ENCODE data around the gene NPEPL1. TPM values are rescaled to one million over a fixed set of nuclear protein-coding genes. Genes with fewer than 3 reads are reported as not detected.

Gene NPEPL1
- total and polyA plus RNA-seq, 10 of the 15 experiments (the other 5 are each of a cell fraction or from before 2014, with no cell fraction given), result 0.08 to 21.3 (median 10.2) TPM

- TF ChIP-seq, protein P1, sequence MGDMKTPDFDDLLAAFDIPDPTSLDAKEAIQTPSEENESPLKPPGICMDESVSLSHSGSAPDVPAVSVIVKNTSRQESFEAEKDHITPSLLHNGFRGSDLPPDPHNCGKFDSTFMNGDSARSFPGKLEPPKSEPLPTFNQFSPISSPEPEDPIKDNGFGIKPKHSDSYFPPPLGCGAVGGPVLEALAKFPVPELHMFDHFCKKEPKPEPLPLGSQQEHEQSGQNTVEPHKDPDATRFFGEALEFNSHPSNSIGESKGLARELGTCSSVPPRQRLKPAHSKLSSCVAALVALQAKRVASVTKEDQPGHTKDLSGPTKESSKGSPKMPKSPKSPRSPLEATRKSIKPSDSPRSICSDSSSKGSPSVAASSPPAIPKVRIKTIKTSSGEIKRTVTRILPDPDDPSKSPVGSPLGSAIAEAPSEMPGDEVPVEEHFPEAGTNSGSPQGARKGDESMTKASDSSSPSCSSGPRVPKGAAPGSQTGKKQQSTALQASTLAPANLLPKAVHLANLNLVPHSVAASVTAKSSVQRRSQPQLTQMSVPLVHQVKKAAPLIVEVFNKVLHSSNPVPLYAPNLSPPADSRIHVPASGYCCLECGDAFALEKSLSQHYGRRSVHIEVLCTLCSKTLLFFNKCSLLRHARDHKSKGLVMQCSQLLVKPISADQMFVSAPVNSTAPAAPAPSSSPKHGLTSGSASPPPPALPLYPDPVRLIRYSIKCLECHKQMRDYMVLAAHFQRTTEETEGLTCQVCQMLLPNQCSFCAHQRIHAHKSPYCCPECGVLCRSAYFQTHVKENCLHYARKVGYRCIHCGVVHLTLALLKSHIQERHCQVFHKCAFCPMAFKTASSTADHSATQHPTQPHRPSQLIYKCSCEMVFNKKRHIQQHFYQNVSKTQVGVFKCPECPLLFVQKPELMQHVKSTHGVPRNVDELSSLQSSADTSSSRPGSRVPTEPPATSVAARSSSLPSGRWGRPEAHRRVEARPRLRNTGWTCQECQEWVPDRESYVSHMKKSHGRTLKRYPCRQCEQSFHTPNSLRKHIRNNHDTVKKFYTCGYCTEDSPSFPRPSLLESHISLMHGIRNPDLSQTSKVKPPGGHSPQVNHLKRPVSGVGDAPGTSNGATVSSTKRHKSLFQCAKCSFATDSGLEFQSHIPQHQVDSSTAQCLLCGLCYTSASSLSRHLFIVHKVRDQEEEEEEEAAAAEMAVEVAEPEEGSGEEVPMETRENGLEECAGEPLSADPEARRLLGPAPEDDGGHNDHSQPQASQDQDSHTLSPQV (IDR thresholded peaks at IDR 0.05), result no peak
- TF ChIP-seq STAT1 (conservative IDR thresholded peaks at IDR 0.05) (no peak), KLF5 (IDR thresholded peaks at IDR 0.05; ENCODE audit: partially characterized antibody) (no peak), HDGF (IDR thresholded peaks at IDR 0.05) (no peak)
These were observed 18.9 kb downstream of the NPEPL1 start (continued) for GRCh38 chr20:58711266-58712051.

GRCh38 chr20:58712151-58712791 lies 19.7 kb downstream of the NPEPL1 start:
- ATAC-seq (no peak), DNase-seq (ENCODE audit: low read depth, low spot score) (no peak), FAIRE-seq (no peak)
- Histone ChIP-seq H2AFZ (ENCODE audit: control insufficient read depth, low read depth, low read length) (no peak overlapping the region), H3K4me3 (no peak overlapping the region), H4K20me1 (ENCODE audit: control insufficient read depth, insufficient read depth) (no peaks in the 10 kb centered on the region), H3K4me2 (ENCODE audit: control insufficient read depth, insufficient read depth) (no peak overlapping the region), H3K79me2 (ENCODE audit: control insufficient read depth, insufficient read depth, low read length) (no peaks in the 10 kb centered on the region), H3K36me3 (ENCODE audit: control insufficient read depth in 2 of 2, insufficient read depth in 2 of 2, low read length in 1 of 2) (no peaks in the 10 kb centered on the region), H3K27ac (ENCODE audit: control insufficient read depth, insufficient read depth) (no peak overlapping the region), H3K9ac (ENCODE audit: control insufficient read depth, insufficient read depth, low read length) (no peak overlapping the region), H3K27me3 (replicated peaks in 1 of 2; ENCODE audit: control insufficient read depth in 2 of 2, insufficient read depth in 2 of 2, low read length in 1 of 2) (no peaks in the 10 kb centered on the region), H3K9me3 (replicated peaks; ENCODE audit: control insufficient read depth, insufficient read depth, low read length) (no peaks in the 10 kb centered on the region), H3K4me1 (ENCODE audit: control insufficient read depth, insufficient read depth, low read length) (no peaks in the 10 kb centered on the region)
- in situ Hi-C loops (cut with MboI), result no loop called here
- ChIA-PET RAD21 (ENCODE audit: unreplicated experiment) (no interaction called here), POLR2A (no interaction called here), CTCF (no interaction called here), SMC1A (ENCODE audit: uncharacterized antibody, unreplicated experiment) (no interaction called here)
- 56% methylated on average over 19 of the region's 19 CpGs for WGBS (ENCODE audit: insufficient coverage, insufficient replicate concordance, low lambda C conversion rate, missing lambda C conversion rate)
- no TSS peak for BruUV-seq (replicated peaks)
- intact Hi-C loops (cut with micrococcal nuclease; ENCODE audit: unreplicated experiment), result no loop called here
- TF ChIP-seq, protein P2, sequence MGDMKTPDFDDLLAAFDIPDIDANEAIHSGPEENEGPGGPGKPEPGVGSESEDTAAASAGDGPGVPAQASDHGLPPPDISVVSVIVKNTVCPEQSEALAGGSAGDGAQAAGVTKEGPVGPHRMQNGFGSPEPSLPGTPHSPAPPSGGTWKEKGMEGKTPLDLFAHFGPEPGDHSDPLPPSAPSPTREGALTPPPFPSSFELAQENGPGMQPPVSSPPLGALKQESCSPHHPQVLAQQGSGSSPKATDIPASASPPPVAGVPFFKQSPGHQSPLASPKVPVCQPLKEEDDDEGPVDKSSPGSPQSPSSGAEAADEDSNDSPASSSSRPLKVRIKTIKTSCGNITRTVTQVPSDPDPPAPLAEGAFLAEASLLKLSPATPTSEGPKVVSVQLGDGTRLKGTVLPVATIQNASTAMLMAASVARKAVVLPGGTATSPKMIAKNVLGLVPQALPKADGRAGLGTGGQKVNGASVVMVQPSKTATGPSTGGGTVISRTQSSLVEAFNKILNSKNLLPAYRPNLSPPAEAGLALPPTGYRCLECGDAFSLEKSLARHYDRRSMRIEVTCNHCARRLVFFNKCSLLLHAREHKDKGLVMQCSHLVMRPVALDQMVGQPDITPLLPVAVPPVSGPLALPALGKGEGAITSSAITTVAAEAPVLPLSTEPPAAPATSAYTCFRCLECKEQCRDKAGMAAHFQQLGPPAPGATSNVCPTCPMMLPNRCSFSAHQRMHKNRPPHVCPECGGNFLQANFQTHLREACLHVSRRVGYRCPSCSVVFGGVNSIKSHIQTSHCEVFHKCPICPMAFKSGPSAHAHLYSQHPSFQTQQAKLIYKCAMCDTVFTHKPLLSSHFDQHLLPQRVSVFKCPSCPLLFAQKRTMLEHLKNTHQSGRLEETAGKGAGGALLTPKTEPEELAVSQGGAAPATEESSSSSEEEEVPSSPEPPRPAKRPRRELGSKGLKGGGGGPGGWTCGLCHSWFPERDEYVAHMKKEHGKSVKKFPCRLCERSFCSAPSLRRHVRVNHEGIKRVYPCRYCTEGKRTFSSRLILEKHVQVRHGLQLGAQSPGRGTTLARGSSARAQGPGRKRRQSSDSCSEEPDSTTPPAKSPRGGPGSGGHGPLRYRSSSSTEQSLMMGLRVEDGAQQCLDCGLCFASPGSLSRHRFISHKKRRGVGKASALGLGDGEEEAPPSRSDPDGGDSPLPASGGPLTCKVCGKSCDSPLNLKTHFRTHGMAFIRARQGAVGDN (IDR thresholded peaks at IDR 0.05), result no peak
- TF ChIP-seq ELK1 (IDR thresholded peaks at IDR 0.05; ENCODE audit: low read depth, low read length) (no peak), SRF (IDR thresholded peaks at IDR 0.05; ENCODE audit: low read depth in 2 of 2, low read length in 2 of 2) (no peak), PBX3 (IDR thresholded peaks at IDR 0.05; ENCODE audit: insufficient replicate concordance, low read depth, low read length) (no peak)

Data from GM12878 (cell line).